GM04503 (cell line): ENCODE measurements around the gene PRDM16.

Source experiments
- DNase-seq: peaks from one replicate; pipeline ENCODE4 v3.0.0-alpha.2; 2012; ENCODE audit warnings: low read depth

PRDM16 gene

GRCh38 chr1:3451994-3452865 is 383.2 kb downstream of the PRDM16 start:
- no peak for DNase-seq

GRCh38 chr1:3452866-3453175 is 383.8 kb downstream of the PRDM16 start:
- no peak for DNase-seq

DNA sequence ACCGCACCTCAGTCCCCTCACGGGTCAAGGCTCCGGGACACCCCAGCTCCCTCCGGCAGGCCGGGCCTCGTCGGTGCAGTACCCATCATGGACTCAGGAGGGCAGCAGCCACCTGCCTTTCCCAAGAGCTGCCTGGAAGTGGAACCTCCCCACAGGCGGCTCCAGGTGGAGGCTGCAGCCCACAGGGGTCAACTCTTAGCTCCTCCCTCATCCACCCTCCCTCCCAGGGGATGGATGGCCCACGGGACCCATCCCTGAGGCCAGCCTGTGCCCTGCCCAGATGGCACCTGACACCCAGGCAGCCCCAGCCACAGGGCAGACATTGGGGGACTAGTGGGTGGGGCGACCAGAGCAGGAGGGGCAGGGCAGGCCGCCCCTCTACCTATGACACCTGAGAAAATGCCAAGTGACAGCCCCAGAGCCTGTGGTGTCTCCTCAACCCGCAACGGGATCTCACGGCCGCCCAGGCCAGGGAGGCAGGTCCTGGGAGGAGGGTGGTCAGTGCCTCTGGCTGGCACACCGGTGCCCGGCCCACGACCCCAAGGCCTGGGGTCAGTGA is 384.3 kb downstream of the PRDM16 start:
- no peak for DNase-seq

DNA sequence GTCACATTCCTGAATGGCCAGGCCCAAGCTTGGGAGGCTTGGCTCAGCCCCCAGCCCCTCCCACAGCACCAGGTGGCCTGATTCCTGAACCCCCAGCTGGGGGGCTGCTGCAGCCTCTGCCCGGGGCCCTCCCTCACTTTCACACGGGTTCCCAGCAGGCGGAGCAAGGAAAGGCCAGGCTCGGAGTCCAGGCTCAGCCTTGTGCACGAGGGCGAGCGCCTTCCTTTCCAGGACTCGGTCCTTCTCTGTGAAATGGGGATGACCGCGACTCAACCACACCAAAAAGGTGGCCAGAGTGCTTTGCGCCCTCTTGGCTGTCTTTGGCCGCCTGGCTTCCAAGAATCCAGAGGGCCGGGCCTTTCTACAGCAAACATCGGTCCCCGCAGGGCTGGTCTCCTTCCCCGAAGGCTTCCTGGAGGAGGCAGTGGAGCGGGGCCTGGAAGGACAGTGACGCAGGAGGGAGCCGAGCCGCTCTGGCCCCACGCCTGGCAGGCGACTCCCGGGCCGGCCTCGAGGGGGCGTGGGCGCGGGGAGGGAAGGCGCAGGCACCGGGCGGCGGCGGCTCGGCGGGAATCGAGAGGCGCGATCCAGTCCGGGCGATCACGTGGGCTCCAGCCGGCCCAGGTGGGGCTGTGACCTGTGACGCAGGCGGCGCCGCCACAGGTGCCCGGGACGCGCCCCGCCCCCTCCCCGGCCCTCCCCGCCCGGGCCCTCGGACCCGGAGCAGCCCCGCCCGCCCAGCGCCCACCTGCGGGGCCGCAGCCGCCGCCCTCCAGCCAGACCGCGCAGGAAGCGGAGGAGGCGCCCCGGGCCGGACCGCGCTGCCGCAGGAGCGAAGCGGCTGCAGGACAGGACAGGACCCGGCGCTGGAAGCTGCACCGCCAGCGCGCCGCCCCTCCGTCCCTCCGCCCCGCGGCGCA is 385.1 kb downstream of the PRDM16 start, which contains the start of gene ARHGEF16:
Gene ARHGEF16 (plus strand): TSS at position 775 of the 920 bp plus-strand sequence. CDS start 8,420 bp downstream, outside the sequence.
- no peak for DNase-seq

DNA sequence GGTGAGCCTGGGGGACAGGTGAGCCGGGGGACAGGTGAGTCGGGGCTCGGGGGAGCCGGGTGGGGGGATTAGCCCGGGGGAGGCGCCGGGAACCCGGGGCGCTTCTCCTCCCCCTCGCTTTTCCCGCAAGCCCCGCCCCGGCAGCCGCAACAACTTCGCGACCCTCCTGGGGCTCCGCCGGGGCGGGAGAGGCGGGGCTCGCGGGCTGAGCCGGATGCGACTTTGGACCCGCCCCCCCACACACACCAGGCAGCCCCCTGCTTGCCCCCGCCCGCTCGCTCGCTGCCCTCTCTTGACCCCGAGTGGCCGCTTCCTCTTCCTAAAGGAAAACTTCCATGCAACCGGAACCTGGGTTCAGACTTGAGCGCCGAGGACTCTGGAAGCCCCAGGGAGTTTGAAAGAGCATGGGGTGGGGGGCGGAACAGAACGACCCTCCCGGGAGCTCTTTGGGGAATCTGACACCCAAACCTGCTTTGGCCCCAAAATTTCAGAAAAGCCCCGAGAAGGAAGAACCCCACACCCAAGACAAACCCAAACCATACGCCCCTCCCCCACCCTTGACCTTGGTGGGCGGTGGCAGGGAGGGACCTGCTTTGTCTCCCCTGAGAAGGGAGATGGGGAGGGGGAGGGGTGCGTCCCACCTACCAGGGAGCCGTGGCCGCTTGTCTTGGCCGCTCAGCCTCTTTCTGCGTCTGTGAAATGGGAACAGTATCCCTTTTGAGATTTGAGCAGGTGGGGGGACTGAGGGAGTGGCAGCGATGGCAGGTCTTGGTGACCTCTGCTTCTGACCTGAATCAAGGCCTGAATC is 386.0 kb downstream of the PRDM16 start:
- no peak for DNase-seq

- DNase-seq = no peak
Observed at GRCh38 chr1:3455670-3456448, 386.9 kb downstream of the PRDM16 start.

DNA sequence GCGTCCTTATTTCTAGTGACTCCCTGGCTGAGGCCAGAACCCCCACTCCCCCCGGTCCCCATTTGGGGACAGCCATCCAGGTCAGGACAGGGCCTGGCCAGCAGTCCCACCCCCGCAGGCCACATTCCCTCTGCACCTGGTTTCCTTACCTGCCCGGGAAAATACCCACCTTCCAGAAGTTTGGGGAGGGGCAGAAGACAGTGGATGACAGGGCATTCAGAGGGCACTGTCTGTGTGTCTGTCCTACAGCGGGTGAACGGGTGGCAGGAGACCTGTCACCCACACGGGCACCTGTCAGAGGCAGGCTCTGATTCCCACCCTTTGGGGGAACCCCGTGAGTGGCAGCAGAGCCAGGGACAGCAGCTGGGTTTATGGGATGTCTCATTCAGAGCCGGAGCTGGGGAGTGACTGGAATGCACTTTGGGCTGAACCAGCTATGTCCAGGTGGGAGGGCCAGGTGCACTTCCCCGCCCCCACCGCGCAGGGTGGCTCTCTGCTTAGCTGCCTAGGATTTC is 387.5 kb downstream of the PRDM16 start:
- no peak for DNase-seq

DNA sequence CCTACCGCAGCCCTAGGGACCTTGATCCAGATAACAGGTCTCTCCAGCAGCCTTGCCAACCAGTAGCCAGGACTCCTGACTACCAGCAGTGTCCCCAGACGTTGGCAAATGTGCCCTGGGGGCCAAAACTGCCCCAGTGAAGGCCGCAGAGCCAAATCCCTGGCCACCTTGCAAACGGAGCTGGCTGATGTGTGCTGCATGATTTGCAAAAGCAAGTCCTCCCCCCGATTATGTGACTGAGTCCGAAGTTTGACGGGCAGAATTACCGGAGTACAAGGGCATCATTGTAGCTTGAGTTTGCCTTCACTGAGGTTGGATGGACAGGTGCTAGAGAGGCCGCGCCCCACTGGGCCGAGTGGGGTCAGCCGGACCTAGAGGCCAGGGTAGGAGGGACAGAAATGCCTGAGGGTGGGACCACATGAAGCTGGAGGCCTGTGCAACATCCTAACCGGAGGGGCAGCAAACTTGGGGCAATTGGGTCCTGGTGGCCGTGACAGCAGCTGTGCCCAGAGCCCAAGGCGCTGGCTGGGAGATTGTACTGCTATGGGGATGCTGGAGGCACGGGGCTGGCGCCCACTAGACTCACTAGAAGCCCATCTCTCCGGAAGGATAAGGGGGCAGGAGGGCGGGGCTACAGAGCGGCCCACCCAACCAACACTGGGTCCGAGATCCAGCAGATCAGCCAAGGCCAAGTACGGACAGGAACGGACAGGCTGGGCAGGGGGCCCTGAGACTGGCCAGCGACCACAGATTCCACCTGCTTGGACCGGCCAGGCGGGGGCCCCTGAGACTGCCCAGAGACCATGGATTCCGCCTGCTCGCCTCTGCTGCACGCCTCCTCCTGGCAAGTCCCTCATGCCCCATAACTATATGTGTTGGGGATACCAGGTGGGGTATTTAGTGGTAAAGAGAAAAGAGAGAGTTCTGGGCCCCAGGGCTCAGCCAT is 388.2 kb downstream of the PRDM16 start:
- no peak for DNase-seq

GRCh38 chr1:3457910-3458883 is 389.2 kb downstream of the PRDM16 start:
- DNase-seq = no peak

- no peak for DNase-seq
Observed at GRCh38 chr1:3459051-3459908, 390.3 kb downstream of the PRDM16 start.

DNA sequence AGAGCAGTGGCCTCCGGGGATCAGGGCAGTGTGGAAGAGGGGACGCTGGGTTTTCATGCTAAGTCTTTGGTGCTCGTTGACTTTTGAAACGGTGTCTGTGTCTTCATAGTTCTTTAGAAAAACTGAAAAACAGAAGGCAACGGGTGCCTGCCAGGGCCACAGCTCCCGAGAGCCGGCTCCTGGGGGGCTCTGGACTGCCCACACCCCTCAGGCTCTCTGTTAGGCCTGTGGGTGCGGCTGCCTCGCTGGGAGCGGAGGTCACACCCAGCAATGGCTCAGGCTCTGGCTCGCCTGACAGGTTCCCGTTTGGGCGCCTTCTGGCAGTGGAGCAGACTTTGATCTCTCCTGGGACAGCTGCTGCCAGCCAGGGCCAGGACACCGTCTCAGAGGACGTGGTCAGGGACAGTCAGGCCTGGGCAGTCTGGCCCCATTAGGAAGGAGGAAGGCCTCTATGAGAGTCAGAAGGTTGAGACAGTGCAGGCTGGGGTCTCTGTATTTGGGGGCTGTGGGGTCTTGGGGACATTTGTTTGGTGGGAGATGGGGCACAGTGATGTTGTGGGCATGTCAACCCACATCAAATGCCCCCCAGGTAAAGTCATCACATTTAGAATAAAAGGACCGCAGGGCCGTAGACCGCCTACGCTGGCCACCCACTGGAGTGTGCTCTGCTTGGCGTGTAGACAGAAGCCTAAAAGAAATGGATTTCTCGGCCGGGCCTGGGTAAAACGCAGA is 391.1 kb downstream of the PRDM16 start:
- no peak for DNase-seq

GRCh38 chr1:3460672-3461131 is 391.7 kb downstream of the PRDM16 start:
- DNase-seq = no peak

- no peak for DNase-seq
Observed at GRCh38 chr1:3461238-3461933, 392.4 kb downstream of the PRDM16 start.

GRCh38 chr1:3461934-3462275 is 392.9 kb downstream of the PRDM16 start:
- DNase-seq = no peak

DNA sequence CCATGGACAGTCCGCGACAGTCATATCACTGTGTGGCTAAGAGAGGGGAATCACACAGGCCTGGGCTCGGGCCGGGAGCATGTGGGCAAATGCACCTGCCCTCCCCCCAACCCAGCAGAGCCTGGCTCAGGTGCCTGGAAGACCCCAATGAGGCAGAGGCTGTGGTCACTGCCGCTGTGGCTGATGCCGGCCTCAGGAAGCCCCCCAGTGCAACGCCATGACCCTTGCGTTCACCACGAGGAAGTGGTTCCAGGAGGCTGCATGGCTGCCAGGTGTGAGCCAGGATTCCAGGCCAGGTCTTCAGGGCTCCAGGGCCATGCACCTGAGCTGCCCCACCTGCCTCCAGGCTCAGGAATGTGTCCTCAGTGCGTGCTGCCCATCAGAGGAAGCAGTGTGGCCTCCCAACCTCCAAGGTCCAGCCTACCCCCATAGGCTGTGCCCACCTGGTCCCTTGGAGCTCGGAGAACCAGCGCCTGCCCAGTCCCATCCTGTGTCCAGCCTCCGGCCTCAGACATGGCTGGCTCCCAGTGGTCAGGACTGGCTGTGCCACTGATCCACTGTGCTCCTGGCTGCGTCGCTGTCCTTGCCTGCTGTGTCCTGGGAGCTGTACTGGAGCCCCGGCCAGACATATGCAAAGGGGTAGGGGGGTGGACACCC is 393.5 kb downstream of the PRDM16 start:
- no peak for DNase-seq

GRCh38 chr1:3463013-3463385 is 394.0 kb downstream of the PRDM16 start:
- DNase-seq = no peak
